Omental fat pad (tissue), 4 donors: ENCODE results near the gene PCBP3. TPM values are rescaled to one million over a fixed set of nuclear protein-coding genes. Genes with fewer than 3 reads are reported as not detected.
"Not testable (repeated sequence)": the region's sequence is repeated elsewhere in the genome, so short reads cannot be mapped to it uniquely, and the experiment has no call there.

Source experiments
- ATAC-seq: fragments of 150-250 bp; one replicate; pipeline ENCODE4 v1.9.1; 2016; ENCODE audit warnings: mild to moderate bottlenecking, moderate library complexity; ENCODE audit not compliant: low FRiP score
- DNase-seq: peaks from one replicate; pipeline ENCODE4 v3.0.0-alpha.2; 2019; ENCODE audit warnings: low spot score
- CTCF ChIP-seq, 3 donors: fragments of 450-650 bp; IDR thresholded peaks; one replicate each; pipeline ENCODE4 v1.5.1; 2016 to 2017; ENCODE audit warnings: antibody characterized with exemption in 3 of 3, mild to moderate bottlenecking in 3 of 3, moderate library complexity in 2 of 3
- total RNA-seq, 4 donors: library from RNA; depleted of rRNA; stranded (reverse); fragments of >200 nt; gene quantifications; one replicate each; pipeline ENCODE4 v1.1.0, GENCODE V29; 2016

The PCBP3 gene
- total RNA-seq, 4 donors from 2014 or later, result 1.1 to 26.8 (median 14.8) TPM

- ATAC-seq (no peak), DNase-seq (no peak)
- no peak for TF ChIP-seq CTCF (IDR thresholded peaks at IDR 0.05)
These were observed 21.0 kb upstream of the PCBP3 start for GRCh38 chr21:45622416-45623097.

- DNase-seq (no peak), ATAC-seq (no peak)
- TF ChIP-seq CTCF (IDR thresholded peaks at IDR 0.05), result no peak
These were observed 20.1 kb upstream of the PCBP3 start for GRCh38 chr21:45623436-45623835.

- not testable (repeated sequence) for ATAC-seq, DNase-seq
These were observed 17.4 kb upstream of the PCBP3 start for GRCh38 chr21:45626127-45626526.

GRCh38 chr21:45629046-45629981, 14.2 kb upstream of the PCBP3 start:
- no peak for TF ChIP-seq CTCF (IDR thresholded peaks at IDR 0.05)
- no peak for DNase-seq
- no peak for ATAC-seq

GRCh38 chr21:45630066-45630694, 13.3 kb upstream of the PCBP3 start:
- ATAC-seq, result no peak
- TF ChIP-seq CTCF (IDR thresholded peaks at IDR 0.05), result no peak
- DNase-seq, result no peak

GRCh38 chr21:45630876-45631275, 12.6 kb upstream of the PCBP3 start:
- TF ChIP-seq CTCF (IDR thresholded peaks at IDR 0.05), result no peak
- DNase-seq (no peak), ATAC-seq (no peak)

GRCh38 chr21:45631540-45631939, 12.0 kb upstream of the PCBP3 start:
- no peak for ATAC-seq
- TF ChIP-seq CTCF (IDR thresholded peaks at IDR 0.05), result no peak
- DNase-seq, result no peak
